Measurements from ENCODE around the gene DES. TPM values are rescaled to one million over a fixed set of nuclear protein-coding genes. Genes with fewer than 3 reads are reported as not detected.

Gene DES
- total RNA-seq, 1 experiment from 2014 or later: not detected

GRCh38 chr2:219435701-219436100 is 17.5 kb downstream of the DES start:
- Histone ChIP-seq H3K4me3 (ENCODE audit: low read length) (no peak overlapping the region), H3K4me1 (ENCODE audit: low read length) (peaks cover 6% of the 10 kb centered on the region; the same call in 1 of the 2 replicates), H3K27me3 (ENCODE audit: low read length) (no peaks in the 10 kb centered on the region), H3K9me2 (replicated peaks; ENCODE audit: insufficient read depth, low read length) (no peaks in the 10 kb centered on the region), H3K4me2 (ENCODE audit: low read depth, low read length, poor library complexity, severe bottlenecking) (no peak overlapping the region), H4K20me1 (ENCODE audit: insufficient read depth, low read depth, low read length) (no peaks in the 10 kb centered on the region), H3K27ac (ENCODE audit: low read length) (no peak overlapping the region), H3K9me3 (ENCODE audit: low read length) (no peaks in the 10 kb centered on the region), H3K9ac (ENCODE audit: low read length) (no peak overlapping the region), H2AFZ (ENCODE audit: low read length) (no peak overlapping the region), H3K36me3 (ENCODE audit: insufficient read depth, low read length) (no peaks in the 10 kb centered on the region), H3K79me2 (ENCODE audit: low read length) (no peaks in the 10 kb centered on the region)
- DNase-seq: no peak

- H3K27me3 ChIP-seq (ENCODE audit: low read length): no peaks in the 10 kb centered on the region
- peaks cover 6% of the 10 kb centered on the region; the same call in 1 of the 2 replicates for H3K4me1 ChIP-seq (ENCODE audit: low read length)
- H2AFZ ChIP-seq (ENCODE audit: low read length): no peak overlapping the region
- no peak overlapping the region for H3K27ac ChIP-seq (ENCODE audit: low read length)
- H3K4me2 ChIP-seq (ENCODE audit: low read depth, low read length, poor library complexity, severe bottlenecking): no peak overlapping the region
- H3K4me3 ChIP-seq (ENCODE audit: low read length): no peak overlapping the region
- H3K36me3 ChIP-seq (ENCODE audit: insufficient read depth, low read length): no peaks in the 10 kb centered on the region
- DNase-seq: no peak
- H3K79me2 ChIP-seq (ENCODE audit: low read length): no peaks in the 10 kb centered on the region
- H3K9me3 ChIP-seq (ENCODE audit: low read length): no peaks in the 10 kb centered on the region
- no peak overlapping the region for H3K9ac ChIP-seq (ENCODE audit: low read length)
- H4K20me1 ChIP-seq (ENCODE audit: insufficient read depth, low read depth, low read length): no peaks in the 10 kb centered on the region
- H3K9me2 ChIP-seq (replicated peaks; ENCODE audit: insufficient read depth, low read length): no peaks in the 10 kb centered on the region
These were observed 18.3 kb downstream of the DES start for GRCh38 chr2:219436491-219436890.

GRCh38 chr2:219437141-219437540 is 19.0 kb downstream of the DES start:
- H3K4me2 ChIP-seq (ENCODE audit: low read depth, low read length, poor library complexity, severe bottlenecking): no peak overlapping the region
- no peak overlapping the region for H3K27ac ChIP-seq (ENCODE audit: low read length)
- H3K36me3 ChIP-seq (ENCODE audit: insufficient read depth, low read length): no peaks in the 10 kb centered on the region
- no peaks in the 10 kb centered on the region for H4K20me1 ChIP-seq (ENCODE audit: insufficient read depth, low read depth, low read length)
- no peak for DNase-seq
- no peaks in the 10 kb centered on the region for H3K9me2 ChIP-seq (replicated peaks; ENCODE audit: insufficient read depth, low read length)
- no peak overlapping the region for H2AFZ ChIP-seq (ENCODE audit: low read length)
- peaks cover 6% of the 10 kb centered on the region; the same call in 1 of the 2 replicates for H3K4me1 ChIP-seq (ENCODE audit: low read length)
- no peaks in the 10 kb centered on the region for H3K9me3 ChIP-seq (ENCODE audit: low read length)
- H3K27me3 ChIP-seq (ENCODE audit: low read length): no peaks in the 10 kb centered on the region
- H3K4me3 ChIP-seq (ENCODE audit: low read length): no peak overlapping the region
- H3K9ac ChIP-seq (ENCODE audit: low read length): no peak overlapping the region
- no peaks in the 10 kb centered on the region for H3K79me2 ChIP-seq (ENCODE audit: low read length)

GRCh38 chr2:219437690-219438206 is 19.6 kb downstream of the DES start:
- H3K9me2 ChIP-seq (replicated peaks; ENCODE audit: insufficient read depth, low read length): no peaks in the 10 kb centered on the region
- H3K9me3 ChIP-seq (ENCODE audit: low read length): no peaks in the 10 kb centered on the region
- no peak for DNase-seq
- no peaks in the 10 kb centered on the region for H3K27me3 ChIP-seq (ENCODE audit: low read length)
- no peaks in the 10 kb centered on the region for H3K79me2 ChIP-seq (ENCODE audit: low read length)
- no peak overlapping the region for H2AFZ ChIP-seq (ENCODE audit: low read length)
- H3K4me2 ChIP-seq (ENCODE audit: low read depth, low read length, poor library complexity, severe bottlenecking): no peak overlapping the region
- peaks cover 6% of the 10 kb centered on the region; the same call in 1 of the 2 replicates for H3K4me1 ChIP-seq (ENCODE audit: low read length)
- H3K4me3 ChIP-seq (ENCODE audit: low read length): no peak overlapping the region
- H3K9ac ChIP-seq (ENCODE audit: low read length): no peak overlapping the region
- no peak overlapping the region for H3K27ac ChIP-seq (ENCODE audit: low read length)
- H3K36me3 ChIP-seq (ENCODE audit: insufficient read depth, low read length): no peaks in the 10 kb centered on the region
- H4K20me1 ChIP-seq (ENCODE audit: insufficient read depth, low read depth, low read length): no peaks in the 10 kb centered on the region

- Histone ChIP-seq H3K9ac (ENCODE audit: low read length) (no peak overlapping the region), H2AFZ (ENCODE audit: low read length) (no peak overlapping the region), H3K9me3 (ENCODE audit: low read length) (no peaks in the 10 kb centered on the region), H3K9me2 (replicated peaks; ENCODE audit: insufficient read depth, low read length) (no peaks in the 10 kb centered on the region), H4K20me1 (ENCODE audit: insufficient read depth, low read depth, low read length) (no peaks in the 10 kb centered on the region), H3K27ac (ENCODE audit: low read length) (no peak overlapping the region), H3K27me3 (ENCODE audit: low read length) (no peaks in the 10 kb centered on the region), H3K36me3 (ENCODE audit: insufficient read depth, low read length) (no peaks in the 10 kb centered on the region), H3K4me1 (ENCODE audit: low read length) (peaks cover 6% of the 10 kb centered on the region; the same call in 1 of the 2 replicates), H3K4me3 (ENCODE audit: low read length) (no peak overlapping the region), H3K79me2 (ENCODE audit: low read length) (no peaks in the 10 kb centered on the region), H3K4me2 (ENCODE audit: low read depth, low read length, poor library complexity, severe bottlenecking) (no peak overlapping the region)
- no peak for DNase-seq
These were observed 20.3 kb downstream of the DES start for GRCh38 chr2:219438453-219438852.

- no peak overlapping the region for H2AFZ ChIP-seq (ENCODE audit: low read length)
- H3K36me3 ChIP-seq (ENCODE audit: insufficient read depth, low read length): no peaks in the 10 kb centered on the region
- H4K20me1 ChIP-seq (ENCODE audit: insufficient read depth, low read depth, low read length): no peaks in the 10 kb centered on the region
- H3K9me2 ChIP-seq (replicated peaks; ENCODE audit: insufficient read depth, low read length): no peaks in the 10 kb centered on the region
- H3K4me2 ChIP-seq (ENCODE audit: low read depth, low read length, poor library complexity, severe bottlenecking): no peak overlapping the region
- no peaks in the 10 kb centered on the region for H3K9me3 ChIP-seq (ENCODE audit: low read length)
- peaks cover 6% of the 10 kb centered on the region; the same call in 1 of the 2 replicates for H3K4me1 ChIP-seq (ENCODE audit: low read length)
- DNase-seq: no peak
- no peaks in the 10 kb centered on the region for H3K27me3 ChIP-seq (ENCODE audit: low read length)
- H3K27ac ChIP-seq (ENCODE audit: low read length): no peak overlapping the region
- H3K79me2 ChIP-seq (ENCODE audit: low read length): no peaks in the 10 kb centered on the region
- H3K4me3 ChIP-seq (ENCODE audit: low read length): no peak overlapping the region
- no peak overlapping the region for H3K9ac ChIP-seq (ENCODE audit: low read length)
These were observed 21.3 kb downstream of the DES start for GRCh38 chr2:219439506-219439905.

- peaks cover 6% of the 10 kb centered on the region; the same call in 1 of the 2 replicates for H3K4me1 ChIP-seq (ENCODE audit: low read length)
- H3K27ac ChIP-seq (ENCODE audit: low read length): no peak overlapping the region
- H4K20me1 ChIP-seq (ENCODE audit: insufficient read depth, low read depth, low read length): no peaks in the 10 kb centered on the region
- H3K9me2 ChIP-seq (replicated peaks; ENCODE audit: insufficient read depth, low read length): no peaks in the 10 kb centered on the region
- no peak overlapping the region for H3K4me3 ChIP-seq (ENCODE audit: low read length)
- no peak overlapping the region for H2AFZ ChIP-seq (ENCODE audit: low read length)
- H3K4me2 ChIP-seq (ENCODE audit: low read depth, low read length, poor library complexity, severe bottlenecking): no peak overlapping the region
- no peaks in the 10 kb centered on the region for H3K36me3 ChIP-seq (ENCODE audit: insufficient read depth, low read length)
- no peak overlapping the region for H3K9ac ChIP-seq (ENCODE audit: low read length)
- H3K79me2 ChIP-seq (ENCODE audit: low read length): no peaks in the 10 kb centered on the region
- no peak for DNase-seq
- no peaks in the 10 kb centered on the region for H3K9me3 ChIP-seq (ENCODE audit: low read length)
- H3K27me3 ChIP-seq (ENCODE audit: low read length): no peaks in the 10 kb centered on the region
These were observed 22.4 kb downstream of the DES start for GRCh38 chr2:219440388-219441256.

- Histone ChIP-seq H3K9me2 (replicated peaks; ENCODE audit: insufficient read depth, low read length) (no peaks in the 10 kb centered on the region), H2AFZ (ENCODE audit: low read length) (no peak overlapping the region), H3K27ac (ENCODE audit: low read length) (no peak overlapping the region), H3K4me2 (ENCODE audit: low read depth, low read length, poor library complexity, severe bottlenecking) (no peak overlapping the region), H3K79me2 (ENCODE audit: low read length) (no peaks in the 10 kb centered on the region), H3K4me1 (ENCODE audit: low read length) (peaks cover 12% of the 10 kb centered on the region), H3K9ac (ENCODE audit: low read length) (no peak overlapping the region), H3K4me3 (ENCODE audit: low read length) (no peak overlapping the region), H3K27me3 (ENCODE audit: low read length) (no peaks in the 10 kb centered on the region), H3K36me3 (ENCODE audit: insufficient read depth, low read length) (no peaks in the 10 kb centered on the region), H4K20me1 (ENCODE audit: insufficient read depth, low read depth, low read length) (no peaks in the 10 kb centered on the region), H3K9me3 (ENCODE audit: low read length) (no peaks in the 10 kb centered on the region)
- no peak for DNase-seq
These were observed 23.5 kb downstream of the DES start for GRCh38 chr2:219441451-219442255.

Data from Karpas-422 (cell line).